Measurements from ENCODE around the gene MMP25. TPM values are rescaled to one million over a fixed set of nuclear protein-coding genes. Genes with fewer than 3 reads are reported as not detected.

Gene MMP25
- total and polyA plus RNA-seq, 2 experiments from 2014 or later = 0.16 TPM; not detected in 1

- Histone ChIP-seq H3K9me3 (ENCODE audit: low read depth) (no peaks in the 10 kb centered on the region), H3K36me3 (ENCODE audit: low read depth) (no peaks in the 10 kb centered on the region), H3K4me3 (peak within 1 kb of the TSS; percentile 50; the same call in 1 of the 2 replicates), H2AFZ (peak within 1 kb of the TSS; percentile 71; the same call in 1 of the 2 replicates), H3K9ac (no peak within 1 kb of the TSS), H3F3A (ENCODE audit: insufficient read depth) (no peaks in the 10 kb centered on the region), H3K4me2 (ENCODE audit: unreplicated experiment) (peak within 1 kb of the TSS; percentile 60), H3K27ac (no peak within 1 kb of the TSS), H3K79me2 (ENCODE audit: insufficient read depth) (no peaks in the 10 kb centered on the region), H3K4me1 (ENCODE audit: insufficient read depth) (no peaks in the 10 kb centered on the region), H4K20me1 (ENCODE audit: insufficient read depth) (no peaks in the 10 kb centered on the region), H3K27me3 (replicated peaks; ENCODE audit: insufficient read depth) (0 out of 2 replicates have a peak, but pooled peaks cover 5% of the 10 kb centered on the region), H3K9me2 (ENCODE audit: insufficient read depth) (no peaks in the 10 kb centered on the region)
- no peak for TF ChIP-seq EZH2 (IDR thresholded peaks at IDR 0.05; ENCODE audit: insufficient read depth, poor library complexity, severe bottlenecking)
- no peak for TF ChIP-seq EZH2phosphoT487 (IDR thresholded peaks at IDR 0.05; ENCODE audit: insufficient read depth, low read depth)
- in situ Hi-C loops (cut with MboI) = no loop called here
- WGBS, 2 experiments (ENCODE audit: low coverage in 1 of 2, low lambda C conversion rate in 2 of 2, missing lambda C conversion rate in 2 of 2) = 22 to 23% methylated on average over 20 to 21 of the region's 21 CpGs
- no peak for DNase-seq
Observed at GRCh38 chr16:3098459-3099394, 52.4 kb downstream of the MMP25 start, which contains the start of gene ZSCAN10. ZSCAN10 (minus strand) TSS chr16:3099294; CDS start chr16:3092937, 6,357 bp downstream.

- DNase-seq = no peak
- Histone ChIP-seq H3K36me3 (ENCODE audit: low read depth) (no peaks in the 10 kb centered on the region), H3K9me2 (ENCODE audit: insufficient read depth) (no peaks in the 10 kb centered on the region), H3K27ac (no peak overlapping the region), H3F3A (ENCODE audit: insufficient read depth) (no peaks in the 10 kb centered on the region), H2AFZ (peak overlapping the region; percentile 71; the same call in 1 of the 2 replicates), H3K4me3 (no peak overlapping the region), H3K9ac (no peak overlapping the region), H4K20me1 (ENCODE audit: insufficient read depth) (no peaks in the 10 kb centered on the region), H3K79me2 (ENCODE audit: insufficient read depth) (no peaks in the 10 kb centered on the region), H3K9me3 (ENCODE audit: low read depth) (no peaks in the 10 kb centered on the region), H3K27me3 (replicated peaks; ENCODE audit: insufficient read depth) (0 out of 2 replicates have a peak, but pooled peaks cover 5% of the 10 kb centered on the region), H3K4me1 (ENCODE audit: insufficient read depth) (no peaks in the 10 kb centered on the region), H3K4me2 (ENCODE audit: unreplicated experiment) (no peak overlapping the region)
- no peak for TF ChIP-seq EZH2 (IDR thresholded peaks at IDR 0.05; ENCODE audit: insufficient read depth, poor library complexity, severe bottlenecking)
- no peak for TF ChIP-seq EZH2phosphoT487 (IDR thresholded peaks at IDR 0.05; ENCODE audit: insufficient read depth, low read depth)
- in situ Hi-C loops (cut with MboI) = no loop called here
- WGBS, 2 experiments (ENCODE audit: low coverage in 1 of 2, low lambda C conversion rate in 2 of 2, missing lambda C conversion rate in 2 of 2) = 20 to 21% methylated on average over 5 of the region's 5 CpGs
Observed at GRCh38 chr16:3099395-3099731, 53.0 kb downstream of the MMP25 start.

GRCh38 chr16:3099732-3100499, 53.6 kb downstream of the MMP25 start:
- Histone ChIP-seq H3K36me3 (ENCODE audit: low read depth) (no peaks in the 10 kb centered on the region), H4K20me1 (ENCODE audit: insufficient read depth) (no peaks in the 10 kb centered on the region), H3K9me2 (ENCODE audit: insufficient read depth) (no peaks in the 10 kb centered on the region), H2AFZ (peak overlapping the region; percentile 71; the same call in 1 of the 2 replicates), H3K4me2 (ENCODE audit: unreplicated experiment) (peak overlapping the region; percentile 60), H3K9ac (no peak overlapping the region), H3K4me1 (ENCODE audit: insufficient read depth) (no peaks in the 10 kb centered on the region), H3K79me2 (ENCODE audit: insufficient read depth) (no peaks in the 10 kb centered on the region), H3K9me3 (ENCODE audit: low read depth) (no peaks in the 10 kb centered on the region), H3F3A (ENCODE audit: insufficient read depth) (no peaks in the 10 kb centered on the region), H3K27me3 (replicated peaks; ENCODE audit: insufficient read depth) (0 out of 2 replicates have a peak, but pooled peaks cover 5% of the 10 kb centered on the region), H3K27ac (no peak overlapping the region), H3K4me3 (peak overlapping the region; percentile 50; the same call in 1 of the 2 replicates)
- peak; percentile 98 for DNase-seq
- in situ Hi-C loops (cut with MboI) = no loop called here
- TF ChIP-seq EZH2phosphoT487 (IDR thresholded peaks at IDR 0.05; ENCODE audit: insufficient read depth, low read depth) = no peak
- no peak for TF ChIP-seq EZH2 (IDR thresholded peaks at IDR 0.05; ENCODE audit: insufficient read depth, poor library complexity, severe bottlenecking)
- WGBS, 2 experiments (ENCODE audit: low coverage in 1 of 2, low lambda C conversion rate in 2 of 2, missing lambda C conversion rate in 2 of 2) = 5% methylated on average over 35 to 39 of the region's 39 CpGs

Data from GM23248 (cell line).